ENCODE measurements around the gene CCDC91.

DNA sequence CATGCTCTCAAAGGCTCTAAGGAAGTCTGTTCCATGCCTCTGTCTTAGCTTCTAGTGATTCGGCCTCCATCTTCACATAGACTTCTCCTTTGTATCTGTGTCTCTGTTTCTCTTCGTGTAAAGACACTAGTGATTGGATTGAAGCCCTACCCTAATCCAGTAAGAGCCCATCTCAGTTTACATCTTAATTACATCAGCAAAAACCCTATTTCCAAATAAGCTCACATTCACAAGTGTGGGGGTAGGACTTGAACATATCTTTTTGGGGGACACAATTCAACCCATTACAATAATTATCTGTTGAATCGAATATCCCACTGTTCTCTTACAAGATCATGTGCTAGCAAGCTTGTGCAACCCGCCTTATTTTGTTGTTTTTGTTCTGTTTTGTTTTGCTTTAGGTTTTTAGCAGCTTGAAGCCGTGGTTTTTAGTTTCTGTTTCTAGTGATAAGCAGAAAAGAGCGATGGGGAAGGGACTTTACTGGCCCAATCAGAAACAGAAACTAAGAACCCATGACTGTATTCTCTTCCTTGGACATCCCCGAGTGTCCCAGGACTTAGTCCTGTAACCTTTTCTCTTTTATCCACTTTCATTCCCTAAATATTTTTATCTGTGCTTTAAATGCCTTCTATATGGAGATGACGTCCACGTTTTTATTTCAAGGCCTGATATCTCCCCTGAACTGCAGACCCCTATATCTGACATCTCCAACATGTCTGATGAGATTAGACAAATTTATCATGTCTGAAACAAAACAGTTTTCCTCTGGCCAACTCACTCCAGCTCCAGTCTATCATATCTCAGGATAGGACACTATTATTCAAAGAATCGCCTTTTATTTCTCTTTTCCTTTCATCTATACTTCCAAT, 353.0 kb downstream of the CCDC91 start:
- TF ChIP-seq ARNTL (CRISPR knock-in tag; IDR thresholded peaks at IDR 0.05; ENCODE audit: borderline replicate concordance, low read depth), result no peak
- TF ChIP-seq CSDC2 (CRISPR knock-in tag; IDR thresholded peaks at IDR 0.05), result no peak
- TF ChIP-seq, protein P1, sequence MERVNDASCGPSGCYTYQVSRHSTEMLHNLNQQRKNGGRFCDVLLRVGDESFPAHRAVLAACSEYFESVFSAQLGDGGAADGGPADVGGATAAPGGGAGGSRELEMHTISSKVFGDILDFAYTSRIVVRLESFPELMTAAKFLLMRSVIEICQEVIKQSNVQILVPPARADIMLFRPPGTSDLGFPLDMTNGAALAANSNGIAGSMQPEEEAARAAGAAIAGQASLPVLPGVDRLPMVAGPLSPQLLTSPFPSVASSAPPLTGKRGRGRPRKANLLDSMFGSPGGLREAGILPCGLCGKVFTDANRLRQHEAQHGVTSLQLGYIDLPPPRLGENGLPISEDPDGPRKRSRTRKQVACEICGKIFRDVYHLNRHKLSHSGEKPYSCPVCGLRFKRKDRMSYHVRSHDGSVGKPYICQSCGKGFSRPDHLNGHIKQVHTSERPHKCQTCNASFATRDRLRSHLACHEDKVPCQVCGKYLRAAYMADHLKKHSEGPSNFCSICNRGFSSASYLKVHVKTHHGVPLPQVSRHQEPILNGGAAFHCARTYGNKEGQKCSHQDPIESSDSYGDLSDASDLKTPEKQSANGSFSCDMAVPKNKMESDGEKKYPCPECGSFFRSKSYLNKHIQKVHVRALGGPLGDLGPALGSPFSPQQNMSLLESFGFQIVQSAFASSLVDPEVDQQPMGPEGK (CRISPR knock-in tag; IDR thresholded peaks at IDR 0.05; ENCODE audit: borderline replicate concordance), result no peak
- no peak for TF ChIP-seq TCF4 (CRISPR knock-in tag; IDR thresholded peaks at IDR 0.05; ENCODE audit: borderline replicate concordance)
- TF ChIP-seq, protein P2, sequence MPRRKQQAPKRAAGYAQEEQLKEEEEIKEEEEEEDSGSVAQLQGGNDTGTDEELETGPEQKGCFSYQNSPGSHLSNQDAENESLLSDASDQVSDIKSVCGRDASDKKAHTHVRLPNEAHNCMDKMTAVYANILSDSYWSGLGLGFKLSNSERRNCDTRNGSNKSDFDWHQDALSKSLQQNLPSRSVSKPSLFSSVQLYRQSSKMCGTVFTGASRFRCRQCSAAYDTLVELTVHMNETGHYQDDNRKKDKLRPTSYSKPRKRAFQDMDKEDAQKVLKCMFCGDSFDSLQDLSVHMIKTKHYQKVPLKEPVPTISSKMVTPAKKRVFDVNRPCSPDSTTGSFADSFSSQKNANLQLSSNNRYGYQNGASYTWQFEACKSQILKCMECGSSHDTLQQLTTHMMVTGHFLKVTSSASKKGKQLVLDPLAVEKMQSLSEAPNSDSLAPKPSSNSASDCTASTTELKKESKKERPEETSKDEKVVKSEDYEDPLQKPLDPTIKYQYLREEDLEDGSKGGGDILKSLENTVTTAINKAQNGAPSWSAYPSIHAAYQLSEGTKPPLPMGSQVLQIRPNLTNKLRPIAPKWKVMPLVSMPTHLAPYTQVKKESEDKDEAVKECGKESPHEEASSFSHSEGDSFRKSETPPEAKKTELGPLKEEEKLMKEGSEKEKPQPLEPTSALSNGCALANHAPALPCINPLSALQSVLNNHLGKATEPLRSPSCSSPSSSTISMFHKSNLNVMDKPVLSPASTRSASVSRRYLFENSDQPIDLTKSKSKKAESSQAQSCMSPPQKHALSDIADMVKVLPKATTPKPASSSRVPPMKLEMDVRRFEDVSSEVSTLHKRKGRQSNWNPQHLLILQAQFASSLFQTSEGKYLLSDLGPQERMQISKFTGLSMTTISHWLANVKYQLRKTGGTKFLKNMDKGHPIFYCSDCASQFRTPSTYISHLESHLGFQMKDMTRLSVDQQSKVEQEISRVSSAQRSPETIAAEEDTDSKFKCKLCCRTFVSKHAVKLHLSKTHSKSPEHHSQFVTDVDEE (CRISPR knock-in tag; IDR thresholded peaks at IDR 0.05), result no peak
- no peak for TF ChIP-seq RARB (CRISPR knock-in tag; IDR thresholded peaks at IDR 0.05)
- TF ChIP-seq ISL1 (CRISPR knock-in tag; IDR thresholded peaks at IDR 0.05), result no peak
- TF ChIP-seq, protein P3, sequence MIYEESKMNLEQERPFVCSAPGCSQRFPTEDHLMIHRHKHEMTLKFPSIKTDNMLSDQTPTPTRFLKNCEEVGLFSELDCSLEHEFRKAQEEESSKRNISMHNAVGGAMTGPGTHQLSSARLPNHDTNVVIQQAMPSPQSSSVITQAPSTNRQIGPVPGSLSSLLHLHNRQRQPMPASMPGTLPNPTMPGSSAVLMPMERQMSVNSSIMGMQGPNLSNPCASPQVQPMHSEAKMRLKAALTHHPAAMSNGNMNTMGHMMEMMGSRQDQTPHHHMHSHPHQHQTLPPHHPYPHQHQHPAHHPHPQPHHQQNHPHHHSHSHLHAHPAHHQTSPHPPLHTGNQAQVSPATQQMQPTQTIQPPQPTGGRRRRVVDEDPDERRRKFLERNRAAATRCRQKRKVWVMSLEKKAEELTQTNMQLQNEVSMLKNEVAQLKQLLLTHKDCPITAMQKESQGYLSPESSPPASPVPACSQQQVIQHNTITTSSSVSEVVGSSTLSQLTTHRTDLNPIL (CRISPR knock-in tag; IDR thresholded peaks at IDR 0.05; ENCODE audit: low read depth), result no peak
- no peak for TF ChIP-seq ESRRG (CRISPR knock-in tag; IDR thresholded peaks at IDR 0.05)
- TF ChIP-seq ZFP30 (CRISPR knock-in tag; IDR thresholded peaks at IDR 0.05), result no peak
- no peak for TF ChIP-seq OSR1 (CRISPR knock-in tag; IDR thresholded peaks at IDR 0.05)

Data from SK-N-SH treated with all-trans-retinoic acid at 6 μM for 48 hours (cell line).